Common myeloid progenitor, CD34-positive (primary cell): ENCODE measurements around the gene ZIC2.
"Not testable (repeated sequence)": the region's sequence is repeated elsewhere in the genome, so short reads cannot be mapped to it uniquely, and the experiment has no call there.

Experiments used
- CTCF ChIA-PET: fragments of 350-600 bp; sonication (Branson Sonifier 250); formaldehyde crosslinking; loops from one replicate; lab custom pipeline; 2021; ENCODE audit warnings: antibody characterized with exemption; lab: Charles Lee
- POLR2A ChIA-PET: fragments of 350-600 bp; sonication (Branson Sonifier 250); formaldehyde crosslinking; loops from one replicate; lab custom pipeline; 2021; ENCODE audit warnings: antibody characterized with exemption; lab: Charles Lee
- DNase-seq, 3 donors: peaks; one replicate each; pipeline versions ENCODE4 v3.0.0 to v3.0.0-alpha.2; 2013
- H3K27ac ChIP-seq, 2 experiments: 1 replicate in 1 of 2; 2 replicates in 1 of 2; pipeline ENCODE4 v1.7.0; 2013; ENCODE audit warnings: inconsistent platforms in 2 of 2, low read length in 2 of 2, mild to moderate bottlenecking in 2 of 2, low read depth in 1 of 2, moderate library complexity in 1 of 2; ENCODE audit not compliant: severe bottlenecking in 2 of 2, insufficient read depth in 1 of 2, poor library complexity in 1 of 2
- H3K27me3 ChIP-seq, 5 experiments: replicated peaks in 2 of 5; 1 replicate in 3 of 5; 2 replicates in 2 of 5; pipeline versions ENCODE4 v1.6.1 to v1.7.0; 2013; ENCODE audit warnings: low read length in 4 of 5, mild to moderate bottlenecking in 2 of 5, moderate library complexity in 2 of 5, inconsistent platforms in 1 of 5; ENCODE audit not compliant: insufficient read depth in 5 of 5, control insufficient read depth in 4 of 5
- H3K36me3 ChIP-seq, 4 experiments: 1 replicate in 2 of 4; 2 replicates in 2 of 4; pipeline versions ENCODE4 v1.6.1 to v1.7.0; 2013; ENCODE audit warnings: low read length in 3 of 4, control low read depth in 1 of 4, mild to moderate bottlenecking in 1 of 4; ENCODE audit not compliant: control insufficient read depth in 4 of 4, insufficient read depth in 4 of 4
- H3K4me1 ChIP-seq, 4 experiments: 1 replicate in 3 of 4; 2 replicates in 1 of 4; pipeline versions ENCODE4 v1.6.1 to v1.7.1; 2013; ENCODE audit warnings: low read length in 3 of 4, mild to moderate bottlenecking in 3 of 4, control low read depth in 1 of 4, inconsistent platforms in 1 of 4, moderate library complexity in 1 of 4; ENCODE audit not compliant: control insufficient read depth in 4 of 4, insufficient read depth in 4 of 4; ENCODE audit errors: control extremely low read depth in 1 of 4
- H3K4me3 ChIP-seq, 7 experiments: 1 replicate in 4 of 7; 2 replicates in 3 of 7; pipeline versions ENCODE4 v1.5.1 to v1.7.0; 2013; ENCODE audit warnings: mild to moderate bottlenecking in 7 of 7, low read length in 6 of 7, moderate library complexity in 6 of 7, inconsistent platforms in 2 of 7, low read depth in 2 of 7, control low read depth in 1 of 7; ENCODE audit not compliant: insufficient read depth in 4 of 7, control insufficient read depth in 1 of 7; ENCODE audit errors: extremely low read depth in 1 of 7
- H3K9me3 ChIP-seq, 5 experiments: 1 replicate in 4 of 5; 2 replicates in 1 of 5; pipeline versions ENCODE4 v1.6.1 to v1.7.1; 2013; ENCODE audit warnings: low read length in 4 of 5, mild to moderate bottlenecking in 2 of 5, inconsistent platforms in 1 of 5, low read depth in 1 of 5, moderate library complexity in 1 of 5; ENCODE audit not compliant: control insufficient read depth in 4 of 5, insufficient read depth in 2 of 5; ENCODE audit errors: control extremely low read depth in 1 of 5
- WGBS: methylation state at CpG from one replicate; pipeline ENCODE4 v1.1.5; 2013; ENCODE audit not compliant: insufficient coverage; 5-methylcytosine and 5-hydroxymethylcytosine counted together

Gene ZIC2

DNA sequence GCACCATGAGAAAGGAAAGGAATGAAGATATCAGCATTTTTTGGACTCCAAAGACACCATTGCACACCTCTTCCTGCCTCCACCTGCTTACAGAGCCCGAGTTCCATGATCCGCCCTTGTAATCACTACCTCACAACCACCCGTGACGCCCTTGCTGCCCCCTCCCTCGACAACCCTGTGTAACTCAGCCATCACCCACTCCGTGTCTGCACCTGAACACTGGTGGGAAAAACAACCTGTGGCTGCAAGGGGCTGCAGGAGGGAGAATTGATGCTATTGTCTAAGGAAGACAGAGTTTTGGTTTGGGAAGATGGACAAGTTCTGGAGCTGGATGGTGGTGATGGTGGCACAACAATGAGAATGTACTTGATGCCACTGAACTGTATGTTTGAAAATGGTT is 37.0 kb upstream of the ZIC2 start:
- no peak overlapping the region for H3K27ac ChIP-seq
- DNase-seq, result no peak
- no peaks in the 10 kb centered on the region for H3K9me3 ChIP-seq
- ChIA-PET CTCF (no interaction called here), POLR2A (no interaction called here)
- no peak overlapping the region for H3K4me3 ChIP-seq
- no peaks in the 10 kb centered on the region for H3K36me3 ChIP-seq
- WGBS, result 94% methylated on average over 5 of the region's 6 CpGs
- peaks cover 0 to 72% (median 16%) of the 10 kb centered on the region in 5 experiments for H3K27me3 ChIP-seq
- H3K4me1 ChIP-seq, result no peaks in the 10 kb centered on the region

DNA sequence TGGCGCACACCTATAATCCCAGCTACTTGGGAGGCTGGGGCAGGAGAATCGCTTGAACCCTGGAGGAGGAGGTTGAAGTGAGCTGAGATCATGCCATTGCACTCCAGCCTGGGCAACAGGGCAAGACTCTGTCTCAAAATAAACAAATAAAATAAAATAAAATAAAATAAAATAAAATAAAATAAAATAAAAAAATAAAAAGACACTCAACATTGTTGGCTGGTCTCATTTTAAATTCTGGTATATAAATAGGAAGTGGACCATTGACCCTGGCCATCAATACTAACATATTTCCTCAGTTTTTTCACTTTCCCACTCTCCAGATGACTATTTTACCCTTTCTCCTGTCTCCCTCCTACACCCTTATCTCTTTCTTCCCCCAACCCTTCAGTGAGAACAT is 36.1 kb upstream of the ZIC2 start:
- no CpG with 5 or more reads among the region's 2 CpGs for WGBS
- peaks cover 0 to 74% (median 16%) of the 10 kb centered on the region in 5 experiments for H3K27me3 ChIP-seq
- CTCF ChIA-PET, result not testable (repeated sequence)

DNA sequence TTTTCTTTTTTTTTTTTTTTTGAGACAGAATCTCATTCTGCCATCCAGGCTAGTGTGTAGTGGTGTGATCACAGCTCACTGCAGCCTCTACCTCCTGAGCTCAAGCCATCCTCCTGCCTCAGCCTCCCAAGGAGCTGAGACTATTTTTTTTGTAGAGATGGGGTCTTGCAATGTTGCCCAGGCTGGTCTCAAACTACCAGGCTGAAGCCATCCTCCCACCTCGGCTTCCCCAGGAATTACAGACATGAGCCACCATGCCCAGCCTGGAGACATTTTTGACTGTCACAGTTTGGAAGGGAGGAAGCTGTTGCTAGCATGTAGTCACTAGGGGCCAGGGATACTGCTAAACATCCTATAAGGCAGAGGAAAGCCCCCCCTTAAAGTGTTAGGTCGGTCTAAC is 33.9 kb upstream of the ZIC2 start:
- no peaks in the 10 kb centered on the region for H3K4me1 ChIP-seq
- peaks cover 6 to 81% (median 17%) of the 10 kb centered on the region in 5 experiments for H3K27me3 ChIP-seq
- ChIA-PET CTCF (interaction anchor here (1.3 kb wide), 1 partner anchor 33 kb away, joined by 5 read pairs; no protein-coding TSS in a partner anchor), POLR2A (no interaction called here)
- no peak for DNase-seq
- no peak overlapping the region for H3K27ac ChIP-seq
- no peaks in the 10 kb centered on the region for H3K36me3 ChIP-seq
- 83% methylated on average over 1 of the region's 2 CpGs for WGBS
- peaks cover 0 to 2% (median 0%) of the 10 kb centered on the region in 5 experiments for H3K9me3 ChIP-seq
- no peak overlapping the region for H3K4me3 ChIP-seq

More for the DNA sequence above, 36.1 kb upstream of the ZIC2 start:
- H3K4me3 ChIP-seq, POLR2A ChIA-PET, H3K4me1 ChIP-seq, DNase-seq, H3K36me3 ChIP-seq, H3K9me3 ChIP-seq, H3K27ac ChIP-seq: not testable (repeated sequence)

DNA sequence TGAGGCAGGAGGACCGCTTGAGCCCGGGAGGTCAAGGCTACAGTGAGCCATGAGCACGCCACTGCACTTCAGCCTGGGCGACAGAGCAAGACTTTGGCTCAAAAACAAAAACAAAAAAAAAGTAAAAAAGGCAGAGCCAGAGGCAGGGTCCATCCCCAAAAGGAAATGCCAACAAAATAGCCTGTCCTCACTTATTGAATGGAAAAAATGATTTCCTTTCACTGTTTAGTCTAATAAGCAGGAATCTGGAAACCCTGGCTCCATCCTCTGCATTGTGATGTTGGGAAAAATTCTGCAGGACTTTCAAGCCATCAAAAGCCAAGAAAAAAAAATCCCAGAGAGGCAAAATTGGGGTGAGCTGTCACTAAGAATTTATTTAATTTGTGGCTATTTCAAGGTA is 33.2 kb upstream of the ZIC2 start:
- Histone ChIP-seq H3K36me3 (no peaks in the 10 kb centered on the region), H3K4me1 (no peaks in the 10 kb centered on the region), H3K4me3 (no peak overlapping the region), H3K27ac (no peak overlapping the region), H3K9me3 (peaks cover 0 to 2% (median 0%) of the 10 kb centered on the region in 5 experiments), H3K27me3 (peaks cover 8 to 89% (median 17%) of the 10 kb centered on the region in 5 experiments)
- no peak for DNase-seq
- 96% methylated on average over 2 of the region's 4 CpGs for WGBS
- POLR2A ChIA-PET, result no interaction called here
- CTCF ChIA-PET, result no interaction called here

DNA sequence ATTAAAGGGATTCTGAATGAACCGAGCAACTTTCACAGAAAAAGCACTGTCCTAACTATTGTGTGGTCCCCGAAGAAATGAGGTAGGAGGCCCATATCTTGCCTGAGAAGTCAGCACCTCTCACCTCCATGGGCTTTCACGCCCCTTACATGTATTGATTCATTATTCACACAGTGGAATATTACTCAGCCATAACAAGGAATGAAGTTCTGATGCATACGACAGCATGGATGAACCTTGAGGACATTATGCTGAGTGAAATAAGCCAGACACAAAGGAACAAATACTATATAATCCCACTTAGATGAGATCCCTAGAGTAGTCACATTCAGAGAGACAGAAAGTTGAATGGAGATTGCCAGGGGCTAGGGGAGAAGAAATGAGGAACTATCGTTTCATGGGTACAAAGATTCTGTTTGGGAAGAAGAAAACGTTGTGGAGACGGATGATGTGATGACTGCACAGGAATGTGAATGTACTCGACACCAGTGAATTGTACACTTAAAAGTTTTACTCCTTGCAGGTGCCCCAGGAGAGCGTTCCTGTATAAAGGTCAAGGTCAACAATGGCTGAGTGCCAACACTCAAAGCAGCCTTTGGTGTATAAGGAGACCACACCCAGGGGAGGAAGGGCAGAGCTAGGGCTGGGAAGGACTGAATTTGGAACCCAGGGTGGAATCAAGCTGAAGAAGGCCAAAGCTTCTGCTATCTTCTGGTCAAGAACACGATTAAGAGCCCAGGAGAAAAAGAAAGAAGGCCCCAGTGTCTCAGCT is 32.5 kb upstream of the ZIC2 start:
- ChIA-PET POLR2A (no interaction called here), CTCF (no interaction called here)
- no peak overlapping the region for H3K27ac ChIP-seq
- H3K4me1 ChIP-seq, result no peaks in the 10 kb centered on the region
- 76% methylated on average over 6 of the region's 10 CpGs for WGBS
- no peaks in the 10 kb centered on the region for H3K36me3 ChIP-seq
- H3K9me3 ChIP-seq, result peaks cover 0 to 2% (median 0%) of the 10 kb centered on the region in 5 experiments
- DNase-seq, result no peak
- H3K4me3 ChIP-seq, result no peak overlapping the region
- H3K27me3 ChIP-seq, result peaks cover 10 to 95% (median 18%) of the 10 kb centered on the region in 5 experiments

- WGBS, result 22% methylated on average over 1 of the region's 8 CpGs
Observed at GRCh38 chr13:99949679-99950413, 31.7 kb upstream of the ZIC2 start.

DNA sequence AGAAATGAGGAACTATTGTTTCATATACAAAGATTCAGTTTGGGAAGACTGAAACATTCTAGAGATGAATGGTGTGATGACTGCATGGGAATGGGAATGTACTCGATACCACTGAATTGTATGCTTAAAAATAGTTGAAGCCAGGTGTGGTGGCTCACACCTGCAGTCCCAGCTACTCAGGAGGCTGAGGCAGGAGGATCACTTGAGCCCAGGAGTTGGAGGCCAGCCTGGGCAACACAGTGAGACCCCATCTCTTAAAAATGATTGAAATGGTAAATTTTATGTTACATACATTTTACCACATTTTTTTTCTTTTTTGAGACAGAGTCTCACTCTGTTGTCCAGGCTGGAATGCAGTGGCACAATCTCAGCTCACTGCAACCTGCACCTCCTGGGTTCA is 29.9 kb upstream of the ZIC2 start:
- H3K27ac ChIP-seq, H3K36me3 ChIP-seq, H3K4me3 ChIP-seq, CTCF ChIA-PET, DNase-seq, H3K9me3 ChIP-seq: not testable (repeated sequence)
- Histone ChIP-seq H3K4me1 (peaks cover 0 to 12% (median 9%) of the 10 kb centered on the region in 4 experiments), H3K27me3 (peaks cover 10 to 100% (median 35%) of the 10 kb centered on the region in 5 experiments)
- WGBS, result 89% methylated on average over 1 of the region's 1 CpG
- POLR2A ChIA-PET, result interaction anchor here (0.7 kb wide), 2 partner anchors 313 to 336 kb away, joined by 3 to 5 read pairs; no protein-coding TSS in a partner anchor

More at GRCh38 chr13:99949679-99950413, 31.7 kb upstream of the ZIC2 start:
- ChIA-PET CTCF (no interaction called here), POLR2A (interaction anchor here (0.6 kb wide), 1 partner anchor 48 kb away, joined by 3 read pairs; no protein-coding TSS in a partner anchor)
- H3K36me3 ChIP-seq, result no peaks in the 10 kb centered on the region
- H3K27ac ChIP-seq, result no peak overlapping the region
- H3K4me3 ChIP-seq, result no peak overlapping the region
- H3K27me3 ChIP-seq, result peaks cover 10 to 96% (median 19%) of the 10 kb centered on the region in 5 experiments
- no peaks in the 10 kb centered on the region for H3K4me1 ChIP-seq
- DNase-seq, result no peak
- peaks cover 0 to 2% (median 0%) of the 10 kb centered on the region in 5 experiments for H3K9me3 ChIP-seq
